Caco-2 (cell line): ENCODE results near the gene HDAC2. TPM values are rescaled to one million over a fixed set of nuclear protein-coding genes. Genes with fewer than 3 reads are reported as not detected.

Experiments
- BruUV-seq: library from RNA; stranded (reverse); fragments of 400-500 nt; replicated peaks from 2 replicates; lab custom pipeline; 2021; lab: Mats Ljungman, UMichigan
- CTCF ChIA-PET: fragments of 300-600 bp; sonication (Branson Sonifier 250); formaldehyde crosslinking; loops from one replicate; lab custom pipeline; 2022; ENCODE audit warnings: antibody characterized with exemption; lab: Charles Lee
- POLR2A ChIA-PET: fragments of 300-600 bp; sonication (Branson Sonifier 250); formaldehyde crosslinking; loops from one replicate; lab custom pipeline; 2022; ENCODE audit warnings: antibody characterized with exemption; lab: Charles Lee
- DNase-seq, 2 experiments: peaks; one replicate each; pipeline versions ENCODE4 v3.0.0 to v3.0.0-alpha.2; 2020 to 2022
- H3K27me3 ChIP-seq: replicated peaks from 2 replicates; pipeline ENCODE4 v1.6.0; 2011; ENCODE audit warnings: low read length; ENCODE audit not compliant: control insufficient read depth, insufficient read depth
- H3K36me3 ChIP-seq: 2 replicates; pipeline ENCODE4 v1.5.1; 2011; ENCODE audit warnings: low read length; ENCODE audit not compliant: control insufficient read depth, insufficient read depth
- H3K4me1 ChIP-seq: fragments of 250-450 bp; sonication (Bioruptor Pico); 2 replicates; pipeline ENCODE4 v1.5.1; 2020; ENCODE audit warnings: mild to moderate bottlenecking
- H3K4me3 ChIP-seq: 2 replicates; pipeline ENCODE4 v1.5.1; 2011; ENCODE audit warnings: low read depth, mild to moderate bottlenecking, control low read depth, low read length
- H3K9me3 ChIP-seq: fragments of 250-450 bp; sonication (Bioruptor Pico); 2 replicates; pipeline ENCODE4 v1.5.1; 2020; ENCODE audit warnings: mild to moderate bottlenecking, moderate library complexity
- H3K27ac Mint-ChIP-seq: one replicate; pipeline ENCODE4 v1.8.0; 2022; ENCODE audit warnings: mixed read lengths; ENCODE audit not compliant: unreplicated experiment
- H3K27me3 Mint-ChIP-seq: one replicate; pipeline ENCODE4 v1.8.0; 2022; ENCODE audit warnings: mixed read lengths; ENCODE audit not compliant: insufficient read depth, unreplicated experiment
- H3K36me3 Mint-ChIP-seq: one replicate; pipeline ENCODE4 v1.8.0; 2022; ENCODE audit warnings: mild to moderate bottlenecking, mixed read lengths; ENCODE audit not compliant: insufficient read depth, unreplicated experiment
- H3K4me1 Mint-ChIP-seq: one replicate; pipeline ENCODE4 v1.8.0; 2022; ENCODE audit warnings: low read depth, mixed read lengths; ENCODE audit not compliant: unreplicated experiment
- H3K4me3 Mint-ChIP-seq: one replicate; pipeline ENCODE4 v1.8.0; 2022; ENCODE audit warnings: mild to moderate bottlenecking, moderate library complexity, mixed read lengths; ENCODE audit not compliant: unreplicated experiment
- H3K9me3 Mint-ChIP-seq: one replicate; pipeline ENCODE4 v1.8.0; 2022; ENCODE audit warnings: mixed read lengths; ENCODE audit not compliant: unreplicated experiment
- intact Hi-C: fragments of 100-400 bp; cut with micrococcal nuclease; formaldehyde crosslinking; loops from one replicate; pipeline ENCODE4 v1.10.0; 2022; ENCODE audit not compliant: unreplicated experiment
- total RNA-seq: library from RNA; stranded (reverse); gene quantifications from 2 replicates; pipeline ENCODE4 v1.2.3, GENCODE V29; 2022
- TF ChIP-seq, protein P1 (sequence below), 2 experiments: fragments of 200-600 bp in 1 of 2; IDR thresholded peaks; 1 replicate in 1 of 2; 2 replicates in 1 of 2; pipeline versions ENCODE4 v1.5.1 to v1.8.0; 2011 to 2022; ENCODE audit warnings: antibody characterized with exemption in 1 of 2, control low read depth in 1 of 2, inconsistent platforms in 1 of 2, low read depth in 1 of 2, low read length in 1 of 2, mild to moderate bottlenecking in 1 of 2, moderate library complexity in 1 of 2; ENCODE audit not compliant: insufficient read depth in 1 of 2, severe bottlenecking in 1 of 2, unreplicated experiment in 1 of 2

Gene HDAC2
- total RNA-seq, 1 experiment from 2014 or later: 201 TPM

DNA sequence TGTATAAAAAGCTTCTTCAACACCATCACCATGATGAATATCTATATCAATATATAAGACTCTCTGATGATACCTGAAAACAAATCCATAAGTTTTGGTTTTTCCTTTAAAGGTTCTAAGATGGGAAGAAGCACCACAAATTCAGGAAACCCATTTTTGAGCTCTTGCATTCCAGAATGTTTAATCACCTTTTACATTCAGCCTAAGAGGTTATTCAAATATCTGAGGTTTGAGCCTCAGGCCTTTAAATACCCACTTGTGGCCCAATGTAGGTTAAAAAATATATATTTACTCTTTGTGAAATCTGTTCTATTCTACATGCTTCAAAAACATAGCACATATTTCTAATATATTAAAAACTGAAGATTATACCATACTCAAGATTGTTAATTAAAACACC is 17.6 kb downstream of the HDAC2 start:
- ChIA-PET POLR2A (no interaction called here), CTCF (no interaction called here)
- H3K27ac Mint-ChIP-seq: no peak overlapping the region
- peaks cover 76% of the 10 kb centered on the region for H3K36me3 Mint-ChIP-seq
- intact Hi-C loops: no loop called here
- no peaks in the 10 kb centered on the region for H3K9me3 ChIP-seq
- H3K27me3 Mint-ChIP-seq: no peaks in the 10 kb centered on the region
- TF ChIP-seq, protein P1, sequence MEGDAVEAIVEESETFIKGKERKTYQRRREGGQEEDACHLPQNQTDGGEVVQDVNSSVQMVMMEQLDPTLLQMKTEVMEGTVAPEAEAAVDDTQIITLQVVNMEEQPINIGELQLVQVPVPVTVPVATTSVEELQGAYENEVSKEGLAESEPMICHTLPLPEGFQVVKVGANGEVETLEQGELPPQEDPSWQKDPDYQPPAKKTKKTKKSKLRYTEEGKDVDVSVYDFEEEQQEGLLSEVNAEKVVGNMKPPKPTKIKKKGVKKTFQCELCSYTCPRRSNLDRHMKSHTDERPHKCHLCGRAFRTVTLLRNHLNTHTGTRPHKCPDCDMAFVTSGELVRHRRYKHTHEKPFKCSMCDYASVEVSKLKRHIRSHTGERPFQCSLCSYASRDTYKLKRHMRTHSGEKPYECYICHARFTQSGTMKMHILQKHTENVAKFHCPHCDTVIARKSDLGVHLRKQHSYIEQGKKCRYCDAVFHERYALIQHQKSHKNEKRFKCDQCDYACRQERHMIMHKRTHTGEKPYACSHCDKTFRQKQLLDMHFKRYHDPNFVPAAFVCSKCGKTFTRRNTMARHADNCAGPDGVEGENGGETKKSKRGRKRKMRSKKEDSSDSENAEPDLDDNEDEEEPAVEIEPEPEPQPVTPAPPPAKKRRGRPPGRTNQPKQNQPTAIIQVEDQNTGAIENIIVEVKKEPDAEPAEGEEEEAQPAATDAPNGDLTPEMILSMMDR (IDR thresholded peaks at IDR 0.05; ENCODE audit: insufficient read depth in 1 of 2, low read depth in 1 of 2, low read length in 1 of 2, severe bottlenecking in 1 of 2, unreplicated experiment in 1 of 2): no peak
- H3K4me1 Mint-ChIP-seq: no peaks in the 10 kb centered on the region
- no peaks in the 10 kb centered on the region for H3K4me1 ChIP-seq
- no TSS peak for BruUV-seq
- no peak for DNase-seq
- H3K4me3 Mint-ChIP-seq: no peak overlapping the region
- peaks cover 3% of the 10 kb centered on the region; the same call in 1 of the 2 replicates for H3K36me3 ChIP-seq
- H3K4me3 ChIP-seq: no peak overlapping the region
- no peaks in the 10 kb centered on the region for H3K9me3 Mint-ChIP-seq
- H3K27me3 ChIP-seq: no peaks in the 10 kb centered on the region

DNA sequence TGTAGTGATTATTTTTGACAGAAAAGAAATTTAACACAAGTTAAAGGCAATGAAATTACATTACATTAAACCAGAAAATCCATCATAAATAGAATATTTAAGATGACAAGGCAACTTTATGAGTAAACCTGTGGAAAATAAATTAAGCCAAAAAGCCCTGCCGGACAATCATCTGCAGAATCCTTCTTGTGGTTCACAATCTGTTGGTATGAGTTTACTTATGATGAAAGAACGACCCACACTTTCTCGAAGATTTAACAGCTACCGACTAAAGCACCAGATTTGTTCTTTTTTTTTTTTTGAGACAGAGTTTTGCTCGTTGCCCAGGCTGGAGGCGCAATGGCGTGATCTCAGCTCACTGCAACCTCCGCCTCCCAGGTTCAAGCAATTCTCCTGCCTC is 21.4 kb downstream of the HDAC2 start:
- no peaks in the 10 kb centered on the region for H3K4me1 Mint-ChIP-seq
- no peaks in the 10 kb centered on the region for H3K27me3 Mint-ChIP-seq
- Histone ChIP-seq H3K9me3 (no peaks in the 10 kb centered on the region), H3K27me3 (no peaks in the 10 kb centered on the region), H3K4me1 (no peaks in the 10 kb centered on the region), H3K4me3 (no peak overlapping the region), H3K36me3 (no peaks in the 10 kb centered on the region; the same call in 1 of the 2 replicates)
- H3K27ac Mint-ChIP-seq: no peak overlapping the region
- ChIA-PET CTCF (no interaction called here), POLR2A (interaction anchor here (0.6 to 0.7 kb wide), 2 partner anchors 8 to 90 kb away, joined by 3 read pairs; no protein-coding TSS in a partner anchor)
- TF ChIP-seq, protein P1 (IDR thresholded peaks at IDR 0.05; ENCODE audit: insufficient read depth in 1 of 2, low read depth in 1 of 2, low read length in 1 of 2, severe bottlenecking in 1 of 2, unreplicated experiment in 1 of 2): no peak
- H3K36me3 Mint-ChIP-seq: peaks cover 77% of the 10 kb centered on the region
- intact Hi-C loops: no loop called here
- BruUV-seq: no TSS peak
- H3K4me3 Mint-ChIP-seq: no peak overlapping the region
- no peaks in the 10 kb centered on the region for H3K9me3 Mint-ChIP-seq
- DNase-seq: no peak

DNA sequence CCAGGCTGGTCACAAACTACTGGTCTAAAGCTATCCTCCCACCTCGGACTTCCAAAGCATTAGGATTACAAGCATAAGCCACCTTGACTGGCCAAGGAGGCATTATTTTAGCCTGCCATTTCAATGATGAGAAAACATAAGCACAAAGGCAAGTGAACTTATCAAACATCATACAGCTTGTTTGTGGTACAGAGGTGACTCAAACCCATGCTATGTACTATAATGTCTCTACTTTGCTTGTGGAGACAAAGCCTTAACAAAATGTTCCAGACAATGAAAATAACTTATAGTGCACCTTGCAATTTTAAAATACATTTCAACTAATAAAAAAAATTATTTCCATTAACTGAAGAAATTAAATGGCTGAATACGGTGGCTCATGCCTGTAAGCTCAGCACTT is 26.2 kb downstream of the HDAC2 start:
- H3K36me3 Mint-ChIP-seq: peaks cover 74% of the 10 kb centered on the region

More for the DNA sequence above, 26.2 kb downstream of the HDAC2 start:
- intact Hi-C loops: no loop called here
- no peaks in the 10 kb centered on the region for H3K27me3 Mint-ChIP-seq
- no peak overlapping the region for H3K27ac Mint-ChIP-seq
- no peaks in the 10 kb centered on the region for H3K9me3 ChIP-seq
- no peaks in the 10 kb centered on the region for H3K9me3 Mint-ChIP-seq
- BruUV-seq: no TSS peak
- CTCF ChIA-PET: no interaction called here
- H3K4me1 Mint-ChIP-seq: no peaks in the 10 kb centered on the region
- DNase-seq: no peak
- H3K4me1 ChIP-seq: no peaks in the 10 kb centered on the region
- no peak overlapping the region for H3K4me3 Mint-ChIP-seq
- TF ChIP-seq, protein P1 (IDR thresholded peaks at IDR 0.05; ENCODE audit: insufficient read depth in 1 of 2, low read depth in 1 of 2, low read length in 1 of 2, severe bottlenecking in 1 of 2, unreplicated experiment in 1 of 2): no peak
- no peaks in the 10 kb centered on the region for H3K27me3 ChIP-seq
- no peaks in the 10 kb centered on the region for H3K36me3 ChIP-seq
- no peak overlapping the region for H3K4me3 ChIP-seq
- POLR2A ChIA-PET: no interaction called here
